ENCODE results near the gene SCNN1A. TPM values are rescaled to one million over a fixed set of nuclear protein-coding genes. Genes with fewer than 3 reads are reported as not detected.
A peak's percentile ranks its signal among the peaks of the same experiment; 100 is the strongest.

The SCNN1A gene
- total and polyA plus RNA-seq, 2 of the 13 experiments (the other 11 are each of a cell fraction or from before 2014, with no cell fraction given), result 1.5 to 14.6 TPM

DNA sequence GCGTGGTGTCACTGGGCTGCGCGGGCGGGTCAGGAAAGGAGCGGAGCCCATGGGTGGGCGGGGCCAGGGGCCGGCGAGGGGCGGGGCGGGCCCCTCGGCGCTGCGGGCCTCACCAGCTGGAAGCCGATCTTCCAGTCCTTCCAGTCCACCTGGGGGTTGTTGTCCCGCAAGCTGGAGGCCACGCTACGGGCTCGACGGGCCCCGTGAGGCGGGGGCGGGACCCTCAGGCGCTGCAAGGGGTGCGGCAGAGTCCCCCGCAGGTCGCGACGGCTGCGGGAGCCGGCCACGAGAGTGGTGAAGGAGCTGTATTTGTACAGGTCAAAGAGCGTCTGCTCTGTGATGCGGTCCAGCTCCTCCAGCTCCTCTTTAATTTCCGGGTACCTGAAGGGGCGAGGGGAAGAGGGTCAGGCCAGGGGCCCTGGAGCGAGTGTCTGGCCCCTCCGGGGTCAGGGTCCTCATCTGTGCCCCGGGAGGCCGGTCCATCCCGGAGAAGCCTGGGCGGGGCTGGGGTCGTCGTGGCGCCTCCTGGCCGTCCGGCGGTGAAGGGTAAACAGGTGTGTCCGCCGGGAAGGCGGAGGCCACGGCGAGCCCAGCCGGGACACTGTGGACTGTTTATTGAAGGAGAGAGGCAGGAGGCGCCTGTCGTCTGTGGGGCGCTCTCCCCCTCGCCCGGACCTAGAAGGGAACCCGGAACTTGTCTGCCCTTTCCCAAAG is 11.9 kb downstream of the SCNN1A start (continued):
- TF ChIP-seq, protein P1, sequence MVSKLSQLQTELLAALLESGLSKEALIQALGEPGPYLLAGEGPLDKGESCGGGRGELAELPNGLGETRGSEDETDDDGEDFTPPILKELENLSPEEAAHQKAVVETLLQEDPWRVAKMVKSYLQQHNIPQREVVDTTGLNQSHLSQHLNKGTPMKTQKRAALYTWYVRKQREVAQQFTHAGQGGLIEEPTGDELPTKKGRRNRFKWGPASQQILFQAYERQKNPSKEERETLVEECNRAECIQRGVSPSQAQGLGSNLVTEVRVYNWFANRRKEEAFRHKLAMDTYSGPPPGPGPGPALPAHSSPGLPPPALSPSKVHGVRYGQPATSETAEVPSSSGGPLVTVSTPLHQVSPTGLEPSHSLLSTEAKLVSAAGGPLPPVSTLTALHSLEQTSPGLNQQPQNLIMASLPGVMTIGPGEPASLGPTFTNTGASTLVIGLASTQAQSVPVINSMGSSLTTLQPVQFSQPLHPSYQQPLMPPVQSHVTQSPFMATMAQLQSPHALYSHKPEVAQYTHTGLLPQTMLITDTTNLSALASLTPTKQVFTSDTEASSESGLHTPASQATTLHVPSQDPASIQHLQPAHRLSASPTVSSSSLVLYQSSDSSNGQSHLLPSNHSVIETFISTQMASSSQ (IDR thresholded peaks at IDR 0.05; ENCODE audit: low read depth), result no peak
- TF ChIP-seq, protein P1 (CRISPR knock-in tag; IDR thresholded peaks at IDR 0.05; ENCODE audit: borderline replicate concordance), result 0 out of 2 replicates have a peak, but pooled peaks have one; percentile 73
- no peak for TF ChIP-seq NFRKB (IDR thresholded peaks at IDR 0.05)
- no peak for TF ChIP-seq ARID3A (IDR thresholded peaks at IDR 0.05; ENCODE audit: low read depth, low read length)
- peak; percentile 91 for TF ChIP-seq ZNF350 (CRISPR knock-in tag; IDR thresholded peaks at IDR 0.05; ENCODE audit: borderline replicate concordance, low read depth)
- no peak for TF ChIP-seq ZNF589 (CRISPR knock-in tag; conservative IDR thresholded peaks at IDR 0.05)
- no peak for TF ChIP-seq CEBPB (IDR thresholded peaks at IDR 0.05; ENCODE audit: borderline replicate concordance, low read depth, low read length)
- TF ChIP-seq MEIS1 (CRISPR knock-in tag; IDR thresholded peaks at IDR 0.05; ENCODE audit: borderline replicate concordance), result peak; percentile 68
- no peak for TF ChIP-seq FOXO4 (CRISPR knock-in tag; conservative IDR thresholded peaks at IDR 0.05)
- no peak for TF ChIP-seq ZNF143 (CRISPR knock-in tag; IDR thresholded peaks at IDR 0.05)
- no peak; the same call in 1 of the 2 replicates for TF ChIP-seq ZNF460 (CRISPR knock-in tag; IDR thresholded peaks at IDR 0.05; ENCODE audit: borderline replicate concordance)
- TF ChIP-seq, protein P2, sequence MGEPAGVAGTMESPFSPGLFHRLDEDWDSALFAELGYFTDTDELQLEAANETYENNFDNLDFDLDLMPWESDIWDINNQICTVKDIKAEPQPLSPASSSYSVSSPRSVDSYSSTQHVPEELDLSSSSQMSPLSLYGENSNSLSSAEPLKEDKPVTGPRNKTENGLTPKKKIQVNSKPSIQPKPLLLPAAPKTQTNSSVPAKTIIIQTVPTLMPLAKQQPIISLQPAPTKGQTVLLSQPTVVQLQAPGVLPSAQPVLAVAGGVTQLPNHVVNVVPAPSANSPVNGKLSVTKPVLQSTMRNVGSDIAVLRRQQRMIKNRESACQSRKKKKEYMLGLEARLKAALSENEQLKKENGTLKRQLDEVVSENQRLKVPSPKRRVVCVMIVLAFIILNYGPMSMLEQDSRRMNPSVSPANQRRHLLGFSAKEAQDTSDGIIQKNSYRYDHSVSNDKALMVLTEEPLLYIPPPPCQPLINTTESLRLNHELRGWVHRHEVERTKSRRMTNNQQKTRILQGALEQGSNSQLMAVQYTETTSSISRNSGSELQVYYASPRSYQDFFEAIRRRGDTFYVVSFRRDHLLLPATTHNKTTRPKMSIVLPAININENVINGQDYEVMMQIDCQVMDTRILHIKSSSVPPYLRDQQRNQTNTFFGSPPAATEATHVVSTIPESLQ (CRISPR knock-in tag; conservative IDR thresholded peaks at IDR 0.05), result no peak
- TF ChIP-seq, protein P3, sequence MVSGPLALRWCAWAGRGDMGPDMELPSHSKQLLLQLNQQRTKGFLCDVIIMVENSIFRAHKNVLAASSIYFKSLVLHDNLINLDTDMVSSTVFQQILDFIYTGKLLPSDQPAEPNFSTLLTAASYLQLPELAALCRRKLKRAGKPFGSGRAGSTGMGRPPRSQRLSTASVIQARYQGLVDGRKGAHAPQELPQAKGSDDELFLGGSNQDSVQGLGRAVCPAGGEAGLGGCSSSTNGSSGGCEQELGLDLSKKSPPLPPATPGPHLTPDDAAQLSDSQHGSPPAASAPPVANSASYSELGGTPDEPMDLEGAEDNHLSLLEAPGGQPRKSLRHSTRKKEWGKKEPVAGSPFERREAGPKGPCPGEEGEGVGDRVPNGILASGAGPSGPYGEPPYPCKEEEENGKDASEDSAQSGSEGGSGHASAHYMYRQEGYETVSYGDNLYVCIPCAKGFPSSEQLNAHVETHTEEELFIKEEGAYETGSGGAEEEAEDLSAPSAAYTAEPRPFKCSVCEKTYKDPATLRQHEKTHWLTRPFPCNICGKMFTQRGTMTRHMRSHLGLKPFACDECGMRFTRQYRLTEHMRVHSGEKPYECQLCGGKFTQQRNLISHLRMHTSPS (CRISPR knock-in tag; IDR thresholded peaks at IDR 0.05; ENCODE audit: low read depth), result peak; percentile 67; the same call in 1 of the 2 replicates
- no peak for TF ChIP-seq ZNF530 (CRISPR knock-in tag; IDR thresholded peaks at IDR 0.05; ENCODE audit: low read depth)
- peak; percentile 18; the same call in 1 of the 2 replicates for TF ChIP-seq SAFB2 (CRISPR knock-in tag; IDR thresholded peaks at IDR 0.05; ENCODE audit: borderline replicate concordance, low read depth)

Measured in HepG2 (cell line).